Sigmoid colon (tissue), 7 donors: ENCODE data around the gene STRA8. TPM values are rescaled to one million over a fixed set of nuclear protein-coding genes. Genes with fewer than 3 reads are reported as not detected.
A peak's percentile ranks its signal among the peaks of the same experiment; 100 is the strongest.

Experiments used
- DNase-seq: peaks from one replicate; pipeline ENCODE4 v3.0.0-alpha.2; 2019
- H3K27ac ChIP-seq, 4 donors: fragments of 200-600 bp; sonication (generic); one replicate each; pipeline ENCODE4 v1.5.1; 2016 to 2019; ENCODE audit warnings: mild to moderate bottlenecking in 1 of 4
- H3K27me3 ChIP-seq, 3 donors: fragments of 200-600 bp; sonication (generic); one replicate each; pipeline ENCODE4 v1.5.1; 2019; ENCODE audit warnings: mild to moderate bottlenecking in 1 of 3
- H3K36me3 ChIP-seq, 4 donors: fragments of 200-600 bp; sonication (generic); one replicate each; pipeline ENCODE4 v1.5.1; 2016 to 2019
- H3K4me1 ChIP-seq, 4 donors: fragments of 200-600 bp; sonication (generic); one replicate each; pipeline ENCODE4 v1.5.1; 2017 to 2019
- H3K4me3 ChIP-seq, 4 donors: fragments of 200-600 bp; sonication (generic); one replicate each; pipeline ENCODE4 v1.5.1; 2017 to 2019; ENCODE audit warnings: mild to moderate bottlenecking in 2 of 4, moderate library complexity in 1 of 4
- H3K9me3 ChIP-seq, 4 donors: fragments of 200-600 bp in 3 of 4; sonication (generic) in 3 of 4; one replicate each; pipeline versions ENCODE4 v1.5.1 to v1.6.1; 2013 to 2019
- CTCF ChIP-seq, 4 experiments: fragments of 450-650 bp in 3 of 4; fragments of 200-600 bp in 1 of 4; IDR thresholded peaks; one replicate each; pipeline ENCODE4 v1.5.1; 2016 to 2019; ENCODE audit warnings: antibody characterized with exemption in 4 of 4, mild to moderate bottlenecking in 3 of 4, moderate library complexity in 2 of 4
- EP300 ChIP-seq, 4 donors: sonication (generic); formaldehyde crosslinking; IDR thresholded peaks; one replicate each; pipeline ENCODE4 v1.6.1; 2017; ENCODE audit warnings: antibody characterized with exemption in 4 of 4
- POLR2A ChIP-seq, 2 donors: fragments of 450-650 bp; IDR thresholded peaks; one replicate each; pipeline ENCODE4 v1.6.1; 2016; ENCODE audit warnings: antibody characterized with exemption in 2 of 2, mild to moderate bottlenecking in 2 of 2, moderate library complexity in 2 of 2
- POLR2AphosphoS5 ChIP-seq, 4 donors: sonication (generic); formaldehyde crosslinking; IDR thresholded peaks; one replicate each; pipeline ENCODE4 v1.6.1; 2017; ENCODE audit warnings: antibody characterized with exemption in 4 of 4
- WGBS, 2 donors: extraction: QIAGEN DNeasy Blood & Tissue Kit; methylation state at CpG; one replicate each; pipeline ENCODE4 v1.1.7; 2013; 5-methylcytosine and 5-hydroxymethylcytosine counted together
- intact Hi-C: fragments of 100-400 bp; cut with DNase I; formaldehyde crosslinking; loops from one replicate; pipeline ENCODE4 v1.15.1; 2023
- polyA plus RNA-seq, 3 donors: library from polyadenylated mRNA; stranded (reverse); fragments of 200-250 nt; gene quantifications; one replicate each; pipeline ENCODE4 v1.2.3, GENCODE V29; 2013
- total RNA-seq, 4 donors: library from RNA; depleted of rRNA; stranded (reverse); fragments of >200 nt; gene quantifications; one replicate each; pipeline ENCODE4 v1.1.0, GENCODE V29; 2016
- donor health status: healthy with polysubstance abuse.
- donor health status: Bipolar disorder and iron deficiency.
- donor health status: healthy.

The STRA8 gene
- total and polyA plus RNA-seq, 7 donors, result not detected

- 90 to 91% methylated on average over 4 of the region's 4 CpGs for WGBS, 2 donors
- H3K4me1 ChIP-seq, result peaks cover 0 to 27% (median 24%) of the 10 kb centered on the region in 4 donors
- TF ChIP-seq EP300 (IDR thresholded peaks at IDR 0.05) (no peak), POLR2AphosphoS5 (IDR thresholded peaks at IDR 0.05) (no peak), CTCF (IDR thresholded peaks at IDR 0.05) (no peak), POLR2A (IDR thresholded peaks at IDR 0.05) (no peak)
- no peak overlapping the region for H3K27ac ChIP-seq
- H3K27me3 ChIP-seq, result no peaks in the 10 kb centered on the region
- intact Hi-C loops, result loop anchor here (5.0 kb wide), 1 partner anchor 39 kb away; the partner anchor contains the start of gene WDR91
- H3K36me3 ChIP-seq, result no peaks in the 10 kb centered on the region
- H3K9me3 ChIP-seq, result no peaks in the 10 kb centered on the region
- DNase-seq, result peak; percentile 27
- no peak overlapping the region for H3K4me3 ChIP-seq
These were observed 18.1 kb downstream of the STRA8 start for GRCh38 chr7:135251496-135252391.

GRCh38 chr7:135253851-135254771, 20.5 kb downstream of the STRA8 start:
- peak; percentile 88 for DNase-seq

GRCh38 chr7:135257790-135258189, 24.2 kb downstream of the STRA8 start:
- Histone ChIP-seq H3K9me3 (no peaks in the 10 kb centered on the region), H3K4me3 (no peak overlapping the region), H3K27me3 (no peaks in the 10 kb centered on the region), H3K27ac (no peak overlapping the region), H3K4me1 (peaks cover 0 to 51% (median 42%) of the 10 kb centered on the region in 4 donors), H3K36me3 (no peaks in the 10 kb centered on the region)
- DNase-seq, result no peak
- intact Hi-C loops, result no loop called here
- TF ChIP-seq POLR2A (IDR thresholded peaks at IDR 0.05) (no peak), POLR2AphosphoS5 (IDR thresholded peaks at IDR 0.05) (no peak), CTCF (IDR thresholded peaks at IDR 0.05) (no peak), EP300 (IDR thresholded peaks at IDR 0.05) (no peak)
- WGBS, 2 donors, result 24 to 66% methylated on average over 4 of the region's 4 CpGs

More at GRCh38 chr7:135253851-135254771, 20.5 kb downstream of the STRA8 start:
- H3K4me3 ChIP-seq, result no peak overlapping the region
- 46 to 53% methylated on average over 9 of the region's 9 CpGs for WGBS, 2 donors
- intact Hi-C loops, result loop anchor here (5.0 kb wide), 1 partner anchor 42 kb away; the partner anchor contains the start of gene WDR91
- H3K9me3 ChIP-seq, result no peaks in the 10 kb centered on the region
- H3K27me3 ChIP-seq, result no peaks in the 10 kb centered on the region
- peaks cover 0 to 27% (median 24%) of the 10 kb centered on the region in 4 donors for H3K4me1 ChIP-seq
- H3K27ac ChIP-seq, result peak overlapping the region; percentile 79 to 85 (median 82)
- no peaks in the 10 kb centered on the region for H3K36me3 ChIP-seq
- TF ChIP-seq CTCF (IDR thresholded peaks at IDR 0.05) (no peak), POLR2AphosphoS5 (IDR thresholded peaks at IDR 0.05) (peak in 3 of 4 donors; percentile 14 to 46 (median 28))

GRCh38 chr7:135258585-135258984, 24.9 kb downstream of the STRA8 start:
- H3K36me3 ChIP-seq, result no peaks in the 10 kb centered on the region
- H3K9me3 ChIP-seq, result no peaks in the 10 kb centered on the region
- no peaks in the 10 kb centered on the region for H3K27me3 ChIP-seq
- peaks cover 0 to 45% (median 36%) of the 10 kb centered on the region in 4 donors for H3K4me1 ChIP-seq
- DNase-seq, result no peak
- TF ChIP-seq POLR2A (IDR thresholded peaks at IDR 0.05) (no peak), CTCF (IDR thresholded peaks at IDR 0.05) (no peak), POLR2AphosphoS5 (IDR thresholded peaks at IDR 0.05) (no peak), EP300 (IDR thresholded peaks at IDR 0.05) (no peak)
- no peak overlapping the region for H3K27ac ChIP-seq
- intact Hi-C loops, result no loop called here
- 86 to 90% methylated on average over 3 of the region's 3 CpGs for WGBS, 2 donors
- no peak overlapping the region for H3K4me3 ChIP-seq
